Fibroblast of villous mesenchyme (primary cell): Measurements from ENCODE around the gene HIVEP3. TPM values are rescaled to one million over a fixed set of nuclear protein-coding genes. Genes with fewer than 3 reads are reported as not detected.

Experiments used
- DNase-seq: peaks from one replicate; pipeline ENCODE4 v3.0.0-alpha.2; 2010; ENCODE audit warnings: low read depth
- H3K4me3 ChIP-seq: 2 replicates; pipeline ENCODE4 v1.5.1; 2011; ENCODE audit warnings: low read depth, mild to moderate bottlenecking, low read length
- CTCF ChIP-seq: IDR thresholded peaks from 2 replicates; pipeline ENCODE4 v1.5.1; 2012; ENCODE audit warnings: low read depth, mild to moderate bottlenecking, low read length; ENCODE audit not compliant: insufficient read depth
- total RNA-seq: library from RNA; depleted of rRNA; stranded (reverse); fragments of >200 nt; gene quantifications from 2 replicates; pipeline ENCODE4 v1.2.3, GENCODE V29; 2012

HIVEP3 gene
- total RNA-seq, 1 donor, result 0.86 TPM

GRCh38 chr1:41773842-41774241 is 144.9 kb downstream of the HIVEP3 start:
- no peak for DNase-seq
- TF ChIP-seq CTCF, result no peak

GRCh38 chr1:41773144-41773591 is 145.6 kb downstream of the HIVEP3 start:
- no peak for TF ChIP-seq CTCF
- no peak overlapping the region for H3K4me3 ChIP-seq
- DNase-seq, result peak; percentile 57

More at GRCh38 chr1:41773842-41774241, 144.9 kb downstream of the HIVEP3 start:
- no peak overlapping the region for H3K4me3 ChIP-seq

DNA sequence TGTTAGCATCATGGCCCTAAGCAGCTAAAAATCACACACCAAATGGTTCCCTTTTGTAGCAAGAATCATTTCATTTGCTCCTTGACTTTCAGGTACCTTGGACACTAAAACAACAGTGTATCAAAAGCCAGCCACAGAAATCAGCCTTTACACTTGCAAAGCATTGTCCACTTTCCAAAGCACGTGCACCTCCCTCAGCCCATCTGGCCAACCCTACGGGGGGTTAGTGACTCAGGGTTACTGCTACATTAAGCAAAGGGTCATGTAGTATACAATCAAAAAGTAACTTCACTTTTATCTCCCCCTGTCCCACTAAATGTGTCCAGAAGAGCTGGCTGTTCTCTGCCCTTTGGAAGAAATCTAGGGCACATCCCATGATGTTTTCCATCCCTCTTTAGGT is 149.7 kb downstream of the HIVEP3 start:
- H3K4me3 ChIP-seq, result no peak overlapping the region
- no peak for TF ChIP-seq CTCF
- no peak for DNase-seq

GRCh38 chr1:41768583-41768982 is 150.1 kb downstream of the HIVEP3 start:
- H3K4me3 ChIP-seq, result no peak overlapping the region
- no peak for DNase-seq
- no peak for TF ChIP-seq CTCF

DNA sequence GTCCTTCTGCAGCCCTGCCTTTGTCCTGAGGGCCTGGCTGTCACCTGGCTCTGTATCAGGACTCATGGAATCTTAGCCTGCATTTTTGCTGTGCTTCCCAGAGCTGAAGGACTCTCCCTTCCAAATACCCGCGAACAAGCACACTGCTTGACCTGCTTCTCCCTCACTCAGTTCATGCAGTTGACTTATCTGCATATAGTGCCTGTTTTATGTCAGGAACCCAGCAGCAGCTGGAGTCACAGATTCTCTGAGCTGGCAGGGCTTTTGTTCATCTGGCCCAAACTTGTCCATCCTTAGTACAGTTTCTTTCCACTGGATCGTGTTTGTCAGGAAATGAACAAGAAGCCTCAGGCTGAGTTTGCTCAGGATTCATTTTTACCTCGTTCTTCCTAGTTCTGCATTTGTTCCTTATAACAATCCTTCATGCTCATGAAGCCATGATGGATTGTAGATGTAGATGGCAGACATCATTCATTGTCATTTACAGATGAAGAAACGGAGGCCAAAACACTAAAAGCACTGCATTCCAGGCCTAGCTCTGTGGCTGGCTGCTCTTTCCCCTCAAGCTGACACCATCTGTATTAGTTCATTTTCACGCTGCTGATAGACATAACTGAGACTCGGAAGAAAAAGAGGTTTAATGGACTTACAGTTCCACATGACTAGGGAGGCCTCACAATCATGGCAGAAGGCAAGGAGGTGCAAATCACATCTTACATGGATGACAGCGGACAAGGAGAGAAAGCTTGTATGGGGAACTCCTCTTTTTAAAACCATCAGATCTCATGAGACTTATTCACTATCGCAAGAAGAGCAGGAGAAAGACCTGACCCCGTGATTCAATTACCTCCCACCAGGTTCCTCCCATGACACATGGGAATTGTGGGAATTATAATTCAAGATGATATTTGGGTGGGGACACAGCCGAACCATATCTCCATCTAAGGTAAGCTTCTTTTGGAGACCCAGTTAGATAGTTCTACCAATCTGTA is 150.9 kb downstream of the HIVEP3 start:
- DNase-seq, result peak; percentile 29
- TF ChIP-seq CTCF, result no peak
- H3K4me3 ChIP-seq, result no peak overlapping the region

GRCh38 chr1:41766546-41766945 is 152.2 kb downstream of the HIVEP3 start:
- H3K4me3 ChIP-seq, result no peak overlapping the region
- no peak for DNase-seq
- TF ChIP-seq CTCF, result no peak

DNA sequence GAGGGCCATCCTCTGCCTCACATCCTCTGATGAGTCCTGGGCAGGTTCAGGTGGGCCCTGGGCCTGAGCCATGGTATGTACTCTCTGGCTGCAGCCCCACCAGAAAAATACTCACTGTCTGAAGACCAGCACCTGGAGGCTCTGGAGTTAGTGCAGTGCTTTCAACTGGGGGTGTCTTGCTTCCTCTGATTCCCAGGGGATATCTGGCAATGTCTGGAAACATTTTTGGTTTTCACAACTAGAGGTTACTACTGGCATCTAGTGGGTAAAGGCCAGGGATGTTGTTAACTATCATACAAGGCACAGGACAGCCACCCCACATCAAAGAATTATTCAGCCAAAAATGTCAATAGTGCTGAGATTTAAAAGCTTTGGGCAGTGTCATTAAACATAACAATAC is 152.7 kb downstream of the HIVEP3 start:
- TF ChIP-seq CTCF, result no peak
- H3K4me3 ChIP-seq, result no peak overlapping the region
- DNase-seq, result no peak
